ENCODE measurements around the gene OR4K1.
"Not testable (repeated sequence)": the region's sequence is repeated elsewhere in the genome, so short reads cannot be mapped to it uniquely, and the experiment has no call there.

Gene OR4K1, protein sequence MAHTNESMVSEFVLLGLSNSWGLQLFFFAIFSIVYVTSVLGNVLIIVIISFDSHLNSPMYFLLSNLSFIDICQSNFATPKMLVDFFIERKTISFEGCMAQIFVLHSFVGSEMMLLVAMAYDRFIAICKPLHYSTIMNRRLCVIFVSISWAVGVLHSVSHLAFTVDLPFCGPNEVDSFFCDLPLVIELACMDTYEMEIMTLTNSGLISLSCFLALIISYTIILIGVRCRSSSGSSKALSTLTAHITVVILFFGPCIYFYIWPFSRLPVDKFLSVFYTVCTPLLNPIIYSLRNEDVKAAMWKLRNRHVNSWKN

DNA sequence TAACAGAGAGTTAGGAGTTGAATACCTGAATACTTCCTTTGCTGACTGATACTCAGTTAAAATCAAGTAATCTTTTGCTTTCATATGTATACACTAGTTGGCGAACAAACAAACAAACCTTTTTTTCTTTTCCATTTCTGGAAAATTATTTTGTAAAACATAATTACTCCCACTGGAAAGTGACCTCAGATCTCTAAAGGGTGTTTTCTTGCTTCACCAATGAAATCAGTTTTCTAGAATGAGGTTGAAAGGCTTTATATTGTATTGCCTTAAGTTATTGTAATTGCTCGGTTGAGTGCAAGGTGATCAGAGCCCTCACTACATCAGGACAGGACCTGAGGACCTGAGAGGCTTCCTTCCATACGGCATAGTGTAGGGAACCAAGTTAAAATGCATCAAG lies at the start of gene OR4K1:
Gene OR4K1, plus strand, starts transcription at position 301 of the 400 bp plus-strand sequence. CDS start 4,750 bp downstream, outside the sequence.
- FAIRE-seq (no peak), DNase-seq (ENCODE audit: insufficient read length, low spot score) (no peak)
- no peak for TF ChIP-seq POLR2A (IDR thresholded peaks at IDR 0.05; ENCODE audit: low read depth, low read length)

DNA sequence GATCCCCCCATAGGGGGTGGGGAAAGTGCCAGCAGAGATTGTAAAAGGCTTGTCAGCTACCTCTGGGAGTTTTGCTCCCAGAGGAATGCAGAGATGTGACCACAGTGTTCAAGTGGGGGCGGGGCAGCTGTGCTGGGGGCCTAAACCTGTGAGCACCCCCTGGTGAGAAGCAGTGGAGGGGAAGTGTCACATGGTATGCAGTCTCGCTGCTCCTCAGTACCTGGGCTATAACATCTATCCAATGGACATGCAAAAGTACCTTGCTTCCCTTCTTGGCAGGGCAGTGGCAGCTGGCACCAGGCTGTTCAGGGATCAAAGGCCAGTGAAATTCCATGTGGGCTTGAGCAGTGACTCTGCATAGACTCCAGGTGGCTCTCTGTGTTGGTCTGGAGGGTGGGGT lies 35.4 kb upstream of the OR4K1 start:
- TF ChIP-seq POLR2A (IDR thresholded peaks at IDR 0.05; ENCODE audit: low read depth, low read length): no peak
- DNase-seq (ENCODE audit: insufficient read length, low spot score) (no peak), FAIRE-seq (no peak)

DNA sequence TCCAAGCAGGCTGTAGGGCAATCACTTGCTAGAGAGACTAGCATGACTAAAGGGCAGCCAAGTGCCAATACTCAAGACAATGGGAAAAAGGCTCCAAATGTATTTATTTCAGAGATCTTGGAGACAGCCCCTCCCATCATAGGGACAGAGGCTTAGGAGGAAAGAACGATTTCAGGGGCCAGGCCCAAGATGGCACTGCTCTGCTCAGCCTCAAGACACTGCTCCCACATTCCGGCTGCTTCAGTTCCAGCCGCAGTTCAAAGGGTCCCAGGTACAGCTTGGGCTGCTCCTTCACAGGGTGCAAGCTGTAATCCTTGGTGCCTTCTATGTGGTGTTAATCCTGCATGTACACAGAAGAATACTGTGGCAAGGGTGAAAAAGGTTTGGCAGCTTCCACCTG lies 29.7 kb upstream of the OR4K1 start:
- TF ChIP-seq POLR2A (IDR thresholded peaks at IDR 0.05; ENCODE audit: low read depth, low read length): no peak
- FAIRE-seq (no peak), DNase-seq (ENCODE audit: insufficient read length, low spot score) (no peak)

DNA sequence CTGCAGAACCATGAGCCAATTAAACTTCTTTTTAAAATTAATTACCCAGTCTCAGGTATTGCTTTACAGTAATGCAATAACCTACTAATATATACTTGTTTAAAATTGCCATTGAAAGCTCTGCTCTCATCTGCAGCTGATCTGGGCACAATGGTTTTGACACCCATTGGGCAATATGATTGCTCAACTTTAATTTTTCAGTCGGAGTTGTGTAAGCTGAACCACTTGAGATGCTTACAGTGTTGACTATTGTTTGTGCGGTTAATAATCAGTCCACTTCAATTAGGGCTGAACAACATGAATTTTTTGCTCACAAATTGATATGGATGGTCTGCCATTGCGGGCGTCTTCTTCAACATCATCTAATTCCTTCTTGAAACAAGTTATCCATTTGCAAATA lies 28.3 kb upstream of the OR4K1 start:
- no peak for DNase-seq (ENCODE audit: insufficient read length, low spot score)
- no peak for FAIRE-seq

DNA sequence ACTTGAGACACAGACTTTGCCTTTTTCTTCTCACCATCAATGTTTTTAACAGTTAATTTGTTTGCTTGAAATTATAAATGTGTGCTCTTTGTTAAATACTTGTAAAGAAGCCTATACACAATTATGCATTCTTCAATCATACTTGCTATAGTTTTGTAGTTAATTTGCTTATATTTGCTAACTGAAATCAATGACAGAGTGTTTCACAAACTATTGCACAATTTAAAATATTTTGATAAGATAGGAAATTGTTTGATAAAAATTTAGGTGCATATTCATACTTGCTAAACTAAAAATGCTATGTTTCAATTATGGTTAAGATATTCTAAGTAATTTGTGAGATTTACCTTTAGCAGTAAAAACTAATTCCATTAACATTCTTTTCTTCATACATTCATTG lies 24.1 kb upstream of the OR4K1 start:
- DNase-seq (ENCODE audit: insufficient read length, low spot score): no peak
- TF ChIP-seq POLR2A (IDR thresholded peaks at IDR 0.05; ENCODE audit: low read depth, low read length): no peak
- FAIRE-seq: no peak

More for the DNA sequence above, 28.3 kb upstream of the OR4K1 start:
- no peak for TF ChIP-seq POLR2A (IDR thresholded peaks at IDR 0.05; ENCODE audit: low read depth, low read length)

DNA sequence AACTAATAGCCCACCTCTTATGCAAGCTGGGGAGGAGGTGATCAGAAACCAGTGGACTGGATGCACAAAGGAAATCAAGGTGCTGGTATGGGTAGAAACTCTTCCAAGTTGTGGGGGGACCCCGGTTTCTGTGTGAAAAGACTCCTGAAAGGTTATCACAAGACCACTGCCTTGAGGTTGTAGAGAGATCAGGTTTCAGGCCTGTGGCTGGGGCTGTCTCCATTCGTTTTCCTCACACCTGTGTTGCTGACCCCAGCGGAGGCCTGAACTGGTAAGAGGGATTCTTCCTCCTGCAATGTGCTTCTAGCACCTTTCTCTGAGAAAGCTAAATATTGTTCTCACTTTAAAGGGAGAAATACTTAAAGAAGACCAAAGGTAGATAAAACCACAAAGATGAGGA lies 19.6 kb upstream of the OR4K1 start:
- FAIRE-seq: no peak
- no peak for TF ChIP-seq POLR2A (IDR thresholded peaks at IDR 0.05; ENCODE audit: low read depth, low read length)
- no peak for DNase-seq (ENCODE audit: insufficient read length, low spot score)

DNA sequence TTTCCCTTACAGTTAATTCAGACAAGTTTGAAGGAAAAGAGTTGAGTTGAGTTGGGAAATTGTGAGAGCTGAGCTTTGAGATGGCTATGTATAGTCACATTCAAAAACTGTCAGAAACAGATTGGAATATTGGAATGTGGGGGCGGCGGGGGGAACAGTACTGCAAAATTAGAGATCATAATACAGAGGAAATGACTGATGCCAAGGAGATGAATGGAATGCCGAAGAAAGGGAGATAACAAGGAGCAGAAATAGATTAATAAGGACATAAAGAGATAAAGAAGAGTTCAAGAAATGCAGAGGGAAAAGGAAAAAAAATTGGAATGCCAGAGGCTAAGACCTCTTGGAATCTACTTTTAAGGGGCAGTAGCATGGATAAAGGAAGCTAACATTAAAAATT lies 13.5 kb upstream of the OR4K1 start:
- FAIRE-seq (no peak), DNase-seq (ENCODE audit: insufficient read length, low spot score) (no peak)
- TF ChIP-seq POLR2A (IDR thresholded peaks at IDR 0.05; ENCODE audit: low read depth, low read length): no peak

DNA sequence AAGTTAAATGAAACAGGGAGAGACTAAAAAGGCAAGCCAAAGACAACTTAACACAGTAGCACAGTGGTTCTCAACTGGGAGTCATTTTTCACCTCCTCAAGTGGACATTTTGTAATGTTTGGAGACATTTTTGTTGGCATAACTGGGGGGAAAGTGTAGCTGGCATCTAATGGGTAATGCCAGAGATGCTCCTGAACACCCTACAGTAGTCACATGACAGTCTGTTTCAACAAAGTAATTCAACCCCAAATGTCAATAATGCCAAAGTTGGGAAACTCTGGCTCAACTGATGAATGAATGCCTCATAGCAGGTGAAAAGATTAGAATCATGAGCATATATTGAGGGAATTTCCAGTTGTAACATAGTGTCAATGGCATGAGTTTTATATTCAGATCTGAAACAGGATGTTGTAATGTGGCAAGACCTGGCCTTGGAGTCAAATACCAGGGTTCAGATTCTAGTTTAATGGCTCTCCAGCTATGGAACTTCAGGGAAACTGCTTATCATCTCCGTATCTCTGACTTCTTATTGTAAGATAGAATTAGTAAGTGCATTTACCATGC lies 12.7 kb upstream of the OR4K1 start:
- no peak for TF ChIP-seq POLR2A (IDR thresholded peaks at IDR 0.05; ENCODE audit: low read depth, low read length)
- DNase-seq (ENCODE audit: insufficient read length, low spot score): no peak
- no peak for FAIRE-seq

DNA sequence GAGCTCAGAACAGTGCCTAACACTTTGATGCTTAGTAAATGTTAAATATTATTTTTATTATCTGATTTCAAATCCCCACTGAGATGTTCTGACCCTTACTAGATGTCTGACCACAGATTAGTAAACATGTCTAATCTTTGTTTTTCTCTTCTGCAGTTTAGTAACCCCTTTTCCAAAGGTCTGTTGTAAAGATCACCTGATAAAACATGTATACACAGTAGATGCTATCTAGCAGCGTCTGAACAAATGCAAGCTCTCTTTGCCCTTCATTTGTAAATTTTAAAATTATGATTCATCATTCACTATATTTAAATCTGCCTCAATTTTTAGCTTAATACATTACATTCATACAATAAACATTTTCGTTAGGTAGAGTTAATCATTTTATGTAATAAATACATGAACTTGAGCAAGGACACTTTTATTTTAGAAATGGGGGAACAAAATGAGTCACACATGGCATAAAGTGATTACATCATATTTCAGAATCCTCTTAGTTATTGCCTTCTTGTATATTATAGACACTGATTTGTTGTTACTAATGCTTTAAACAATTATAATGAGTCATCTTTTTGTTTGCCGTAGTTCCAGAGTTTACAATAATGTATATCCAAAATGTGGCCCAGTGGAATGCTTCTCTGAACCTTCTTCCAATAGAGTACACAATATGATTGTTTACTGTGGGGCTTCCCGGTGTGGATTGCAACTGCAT lies 12.0 kb upstream of the OR4K1 start:
- no peak for TF ChIP-seq POLR2A (IDR thresholded peaks at IDR 0.05; ENCODE audit: low read depth, low read length)
- DNase-seq (ENCODE audit: insufficient read length, low spot score) (no peak), FAIRE-seq (no peak)

DNA sequence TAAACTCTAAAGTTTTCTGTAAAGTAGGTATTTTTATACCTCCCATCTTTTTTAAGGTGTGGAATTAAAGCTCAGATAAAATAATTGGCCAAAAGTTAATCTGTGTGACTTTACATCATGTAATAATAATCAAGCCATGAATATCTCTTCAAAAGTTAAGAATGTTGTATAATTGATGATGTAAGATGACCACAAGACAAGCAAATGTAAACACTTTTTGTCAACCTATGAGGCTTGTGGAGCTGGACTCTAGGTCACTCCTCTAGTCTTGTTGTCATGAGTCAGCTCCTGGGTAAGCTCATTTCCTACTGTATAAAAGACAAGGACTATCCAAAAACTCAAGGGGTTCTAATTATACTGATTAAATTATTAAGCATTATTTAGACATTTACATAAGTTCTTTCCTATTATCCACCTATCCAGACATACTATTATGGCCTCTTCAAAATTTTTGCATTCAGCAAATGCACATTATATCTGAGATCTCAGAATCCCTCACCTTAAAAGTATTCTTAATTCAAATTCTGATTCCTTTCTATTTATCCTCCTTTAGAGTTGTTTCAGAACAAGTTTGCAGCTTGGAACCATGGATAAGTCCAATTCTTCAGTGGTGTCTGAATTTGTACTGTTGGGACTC lies 10.6 kb upstream of the OR4K1 start, which contains the start of gene OR4K5:
Gene OR4K5, plus strand, starts transcription at position 587 of the 637 bp plus-strand sequence. Its CDS starts 0 bp downstream, at position 587.
- FAIRE-seq (no peak), DNase-seq (ENCODE audit: insufficient read length, low spot score) (no peak)
- TF ChIP-seq POLR2A (IDR thresholded peaks at IDR 0.05; ENCODE audit: low read depth, low read length): no peak

DNA sequence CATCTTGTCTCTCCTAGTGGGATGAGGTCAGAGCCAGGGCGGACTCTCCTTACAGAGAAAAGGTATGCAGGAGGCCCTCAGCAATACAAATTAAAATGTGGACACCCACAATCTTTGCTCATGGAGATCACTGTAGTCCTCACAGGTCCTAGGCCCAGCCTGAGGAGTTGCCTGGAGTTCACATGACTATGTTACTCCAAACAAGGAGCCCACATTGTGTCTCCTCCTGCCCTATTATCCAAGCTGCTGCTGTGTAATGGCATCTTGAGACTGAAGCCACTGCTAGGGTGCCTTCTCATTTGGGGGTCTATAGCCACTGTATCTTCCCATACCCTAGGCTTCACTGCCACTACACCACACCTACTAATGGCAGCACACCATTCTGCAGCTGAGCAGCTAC lies 11.0 kb downstream of the OR4K1 start:
- no peak for TF ChIP-seq POLR2A (IDR thresholded peaks at IDR 0.05; ENCODE audit: low read depth, low read length)
- DNase-seq (ENCODE audit: insufficient read length, low spot score): no peak
- FAIRE-seq: no peak

DNA sequence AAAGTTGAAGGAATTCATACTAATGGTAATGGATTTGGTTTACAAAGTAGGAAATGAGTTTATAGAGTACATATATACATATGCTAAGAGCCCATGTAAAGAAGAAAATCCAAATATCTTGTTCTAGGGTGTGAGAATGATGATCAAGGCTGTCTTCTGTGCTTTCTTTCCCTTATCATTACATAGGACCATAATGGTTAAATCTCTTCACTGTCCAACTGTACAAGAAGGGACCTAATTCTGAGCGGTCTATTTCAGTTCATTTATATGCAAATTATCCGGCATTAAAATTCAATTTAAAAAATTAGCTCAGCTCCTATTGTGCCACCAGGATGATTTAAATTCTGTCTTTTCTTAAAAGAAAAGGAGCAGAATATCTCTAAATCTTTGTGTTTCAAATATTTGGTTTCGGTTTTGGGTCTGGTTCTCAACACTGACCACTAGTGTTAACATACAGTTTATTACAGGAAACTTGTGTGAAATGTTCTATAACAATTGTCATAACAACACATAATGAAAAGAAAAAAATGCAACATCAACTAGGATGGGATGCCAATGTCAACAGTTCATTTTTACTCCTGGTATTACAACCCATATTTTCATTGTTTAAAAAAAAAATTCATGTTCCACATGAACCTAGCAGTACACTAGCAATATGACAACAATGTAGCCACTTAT lies 16.8 kb downstream of the OR4K1 start:
- no peak for TF ChIP-seq POLR2A (IDR thresholded peaks at IDR 0.05; ENCODE audit: low read depth, low read length)
- DNase-seq (ENCODE audit: insufficient read length, low spot score): no peak
- FAIRE-seq: no peak

DNA sequence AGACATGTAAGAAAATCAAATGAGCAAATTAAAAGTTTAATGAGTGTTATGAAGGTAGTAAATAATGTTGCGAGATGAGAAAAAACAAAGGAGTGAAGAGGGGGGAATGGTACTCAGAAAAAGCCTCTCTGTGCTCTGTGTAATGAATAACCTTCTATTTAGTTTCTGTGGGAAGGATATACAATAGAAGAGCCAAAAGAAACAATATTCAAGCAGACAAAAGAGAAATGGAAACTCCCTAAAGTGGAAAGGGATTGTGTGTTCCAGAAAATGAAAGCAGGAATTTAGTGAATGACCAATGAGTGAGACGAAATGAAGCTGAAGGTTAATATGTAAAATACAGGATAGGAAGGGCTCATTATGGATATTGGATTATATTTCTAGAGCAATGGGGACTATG lies 18.5 kb downstream of the OR4K1 start:
- no peak for TF ChIP-seq POLR2A (IDR thresholded peaks at IDR 0.05; ENCODE audit: low read depth, low read length)
- no peak for FAIRE-seq
- DNase-seq (ENCODE audit: insufficient read length, low spot score): no peak

DNA sequence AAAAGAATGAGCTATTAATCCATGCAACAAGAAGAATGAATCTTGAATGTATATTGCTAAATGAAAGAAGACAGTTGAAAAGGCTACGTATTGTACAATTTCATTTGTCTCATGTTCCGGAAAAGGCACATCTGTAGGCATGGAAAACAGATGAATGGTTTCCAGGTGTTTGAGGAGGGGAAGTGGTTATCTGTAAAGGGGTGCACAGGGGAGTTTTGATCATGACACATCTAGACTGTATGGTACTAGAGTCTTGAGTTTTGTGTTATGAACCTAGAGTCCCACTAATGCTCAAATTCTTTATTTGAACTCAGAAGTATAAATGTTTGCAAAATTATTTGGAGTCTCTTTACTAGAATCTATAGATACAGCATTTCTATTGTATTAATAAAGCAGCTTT lies 39.0 kb downstream of the OR4K1 start:
- DNase-seq (ENCODE audit: insufficient read length, low spot score); FAIRE-seq: not testable (repeated sequence)
